Panc1 (cell line): ENCODE measurements around the gene TSPO2. TPM values are rescaled to one million over a fixed set of nuclear protein-coding genes. Genes with fewer than 3 reads are reported as not detected.
A peak's percentile ranks its signal among the peaks of the same experiment; 100 is the strongest.

Source experiments
- ATAC-seq: fragments of 200-7000 bp; cut with Tn5 transposase; 2 replicates; pipeline ENCODE4 v1.9.1; 2020; ENCODE audit warnings: mild to moderate bottlenecking, moderate library complexity
- BruUV-seq: library from RNA; stranded (reverse); fragments of 400-500 nt; replicated peaks from 2 replicates; lab custom pipeline; 2021; lab: Mats Ljungman, UMichigan
- CTCF ChIA-PET: fragments of 300-600 bp; sonication (Branson Sonifier 250); formaldehyde crosslinking; loops from one replicate; lab custom pipeline; 2022; ENCODE audit warnings: antibody characterized with exemption; lab: Charles Lee
- POLR2A ChIA-PET: fragments of 300-600 bp; sonication (Branson Sonifier 250); formaldehyde crosslinking; loops from one replicate; lab custom pipeline; 2022; ENCODE audit warnings: antibody characterized with exemption; lab: Charles Lee
- DNase-seq: peaks from one replicate; pipeline ENCODE4 v3.0.0-alpha.2; 2010; ENCODE audit warnings: low read depth, low spot score
- H3K27ac ChIP-seq: 2 replicates; pipeline ENCODE4 v1.5.1; 2011; ENCODE audit warnings: mild to moderate bottlenecking, low read length, inconsistent platforms
- H3K27me3 ChIP-seq: fragments of 200-500 bp; sonication (Bioruptor generic); 2 replicates; pipeline ENCODE4 v1.6.0; 2014; ENCODE audit warnings: low read length, inconsistent platforms; ENCODE audit not compliant: control insufficient read depth, insufficient read depth
- H3K36me3 ChIP-seq: fragments of 200-500 bp; sonication (Bioruptor generic); 2 replicates; pipeline ENCODE4 v1.5.1; 2014; ENCODE audit warnings: inconsistent platforms, mild to moderate bottlenecking, low read length, moderate library complexity; ENCODE audit not compliant: control insufficient read depth, insufficient read depth
- H3K4me1 ChIP-seq: 2 replicates; pipeline ENCODE4 v1.5.1; 2011; ENCODE audit warnings: inconsistent platforms, mild to moderate bottlenecking, low read length, moderate library complexity; ENCODE audit not compliant: control insufficient read depth, insufficient read depth
- H3K4me3 ChIP-seq, 2 experiments: 2 replicates each; pipeline ENCODE4 v1.5.1; 2011 to 2012; ENCODE audit warnings: low read depth in 2 of 2, low read length in 2 of 2, mild to moderate bottlenecking in 2 of 2, inconsistent platforms in 1 of 2, moderate library complexity in 1 of 2
- H3K9me3 ChIP-seq: fragments of 200-500 bp; sonication (Bioruptor generic); 2 replicates; pipeline ENCODE4 v1.5.1; 2014; ENCODE audit warnings: low read depth, mild to moderate bottlenecking, inconsistent platforms, low read length, moderate library complexity; ENCODE audit not compliant: control insufficient read depth, insufficient read depth
- CTCF ChIP-seq: fragments of 450-650 bp; IDR thresholded peaks from 2 replicates; pipeline ENCODE4 v1.5.1; 2017; ENCODE audit warnings: mild to moderate bottlenecking
- POLR2AphosphoS5 ChIP-seq: IDR thresholded peaks from 2 replicates; pipeline ENCODE4 v1.6.1; 2012; ENCODE audit warnings: mild to moderate bottlenecking, low read depth, low read length, moderate library complexity
- REST ChIP-seq, 2 experiments: IDR thresholded peaks; 2 replicates each; pipeline ENCODE4 v1.6.1; 2011 to 2012; ENCODE audit warnings: low read depth in 2 of 2, control low read depth in 1 of 2, low read length in 1 of 2, mild to moderate bottlenecking in 1 of 2, moderate library complexity in 1 of 2; ENCODE audit not compliant: insufficient read depth in 1 of 2
- SIN3A ChIP-seq: IDR thresholded peaks from 2 replicates; pipeline ENCODE4 v1.6.1; 2012; ENCODE audit warnings: low read depth, mild to moderate bottlenecking, low read length, moderate library complexity, borderline replicate concordance; ENCODE audit not compliant: insufficient read depth
- TCF7L2 ChIP-seq: IDR thresholded peaks from 2 replicates; pipeline ENCODE4 v1.6.1; 2011; ENCODE audit warnings: mild to moderate bottlenecking, low read depth, low read length, inconsistent platforms
- in situ Hi-C: cut with HindIII; loops from 2 replicates; pipeline ENCODE4 v1.10.0; 2016; ENCODE audit warnings: low sequenced_read_pairs, low pct_unique_long_range_greater_than_20kb
- intact Hi-C: fragments of 100-400 bp; cut with micrococcal nuclease; formaldehyde crosslinking; loops from one replicate; pipeline ENCODE4 v1.10.0; 2022; ENCODE audit not compliant: unreplicated experiment
- total RNA-seq: library from RNA; stranded (reverse); gene quantifications from one replicate; pipeline ENCODE4 v1.2.1, GENCODE V29; 2021; ENCODE audit not compliant: unreplicated experiment

Gene TSPO2
- total RNA-seq, 1 experiment from 2014 or later = not detected

GRCh38 chr6:41075651-41076626 lies 33.7 kb downstream of the TSPO2 start:
- Histone ChIP-seq H3K9me3 (no peaks in the 10 kb centered on the region), H3K36me3 (peaks cover 17% of the 10 kb centered on the region), H3K27ac (peak overlapping the region; percentile 94; the same call in 1 of the 2 replicates), H3K27me3 (no peaks in the 10 kb centered on the region), H3K4me1 (peaks cover 16% of the 10 kb centered on the region), H3K4me3 (no peak overlapping the region)
- CTCF ChIA-PET = no interaction called here
- DNase-seq (no peak), ATAC-seq (no peak)
- TF ChIP-seq TCF7L2 (no peak), POLR2AphosphoS5 (no peak), REST (IDR thresholded peaks at IDR 0.05; ENCODE audit: insufficient read depth in 1 of 2, low read depth in 2 of 2, low read length in 1 of 2) (no peak), SIN3A (no peak), CTCF (no peak)
- BruUV-seq = no TSS peak
- in situ Hi-C loops = no loop called here
- intact Hi-C loops = no loop called here
- POLR2A ChIA-PET = no interaction called here

GRCh38 chr6:41077536-41077935 lies 35.3 kb downstream of the TSPO2 start:
- ATAC-seq (no peak), DNase-seq (no peak)
- H3K4me1 ChIP-seq = peaks cover 12% of the 10 kb centered on the region
- H3K4me3 ChIP-seq = no peak overlapping the region
- H3K27ac ChIP-seq = no peak overlapping the region
- peaks cover 19% of the 10 kb centered on the region for H3K36me3 ChIP-seq
- intact Hi-C loops = no loop called here
- POLR2A ChIA-PET = no interaction called here
- TF ChIP-seq REST (IDR thresholded peaks at IDR 0.05; ENCODE audit: insufficient read depth in 1 of 2, low read depth in 2 of 2, low read length in 1 of 2) (no peak), CTCF (no peak), SIN3A (no peak), POLR2AphosphoS5 (no peak), TCF7L2 (no peak)
- no peaks in the 10 kb centered on the region for H3K9me3 ChIP-seq
- CTCF ChIA-PET = no interaction called here
- BruUV-seq = no TSS peak
- in situ Hi-C loops = no loop called here
- H3K27me3 ChIP-seq = no peaks in the 10 kb centered on the region
